GM15510 (cell line): ENCODE results near the gene FILIP1.

Experiments used
- POLR2A ChIP-seq: IDR thresholded peaks from 3 replicates; pipeline ENCODE4 v1.6.1; 2011; ENCODE audit warnings: borderline replicate concordance; ENCODE audit not compliant: insufficient read length; ENCODE audit errors: extremely low read depth

Gene FILIP1

GRCh38 chr6:75493400-75494064, at the start of gene FILIP1:
FILIP1 (minus strand) TSS chr6:75493800; CDS start chr6:75414972, 78,828 bp downstream.
- TF ChIP-seq POLR2A: no peak

GRCh38 chr6:75543311-75543710, 49.7 kb upstream of the FILIP1 start:
- TF ChIP-seq POLR2A: no peak

GRCh38 chr6:75539136-75539535, 45.5 kb upstream of the FILIP1 start:
- TF ChIP-seq POLR2A: no peak

DNA sequence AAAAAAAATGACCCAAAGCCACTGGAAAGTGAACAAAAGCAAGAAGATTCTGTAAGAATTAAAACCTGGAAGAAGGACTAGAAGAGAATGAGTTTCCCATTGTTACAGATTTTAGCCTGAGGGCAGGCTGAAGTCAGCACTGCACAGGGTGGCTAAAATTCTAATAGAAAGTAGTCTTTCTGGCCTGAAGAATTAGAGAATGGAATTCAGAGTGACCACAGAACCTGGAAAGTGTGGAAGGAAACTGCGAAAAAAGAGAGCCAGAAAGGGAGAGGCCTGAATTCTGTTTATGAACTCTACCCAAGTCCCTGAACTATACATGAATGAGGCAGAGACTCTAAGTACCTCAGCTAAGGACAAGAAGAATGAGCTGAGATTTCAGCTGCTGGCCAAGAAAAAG, 38.9 kb upstream of the FILIP1 start:
- no peak for TF ChIP-seq POLR2A

DNA sequence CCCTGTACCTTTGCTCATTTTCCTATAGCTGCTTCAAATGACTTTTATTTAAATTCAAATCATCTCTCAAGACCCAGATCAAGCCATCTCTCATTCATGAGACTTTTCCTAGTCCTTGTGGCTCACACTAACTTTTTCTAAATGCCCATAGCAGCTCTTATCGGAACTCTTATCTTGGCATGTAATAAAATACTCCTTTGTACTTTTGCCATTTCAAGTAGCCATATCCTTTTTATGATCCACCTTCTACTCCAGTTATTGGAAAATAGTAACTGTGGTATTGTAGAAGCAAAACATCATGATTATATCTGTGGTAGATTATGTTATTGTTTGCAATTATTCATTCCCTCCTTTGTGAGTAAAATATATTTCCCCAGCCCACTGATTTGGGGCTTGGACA, 37.6 kb upstream of the FILIP1 start:
- TF ChIP-seq POLR2A: no peak

DNA sequence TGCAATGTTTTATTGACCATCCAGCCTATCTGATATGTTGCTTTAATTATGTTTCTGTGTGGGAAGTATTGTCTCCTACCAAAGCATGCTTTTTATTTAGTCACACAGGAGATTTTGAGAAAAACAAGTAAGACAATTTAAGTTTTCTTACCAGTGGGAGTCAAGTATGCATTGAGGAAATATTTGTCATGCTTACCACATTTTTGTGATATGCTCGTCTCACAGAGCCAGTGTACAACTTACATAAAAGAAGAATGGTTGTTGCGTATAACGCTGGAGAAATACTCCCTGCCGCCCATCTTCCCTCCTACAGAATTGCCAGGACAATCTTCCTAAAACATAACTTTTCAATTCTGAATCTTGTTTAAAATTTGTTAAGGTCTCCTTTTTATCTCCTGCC, 37.1 kb upstream of the FILIP1 start:
- no peak for TF ChIP-seq POLR2A

GRCh38 chr6:75528423-75528822, 34.8 kb upstream of the FILIP1 start:
- TF ChIP-seq POLR2A: no peak

- TF ChIP-seq POLR2A: no peak
These were observed 33.0 kb upstream of the FILIP1 start for GRCh38 chr6:75526502-75527127.

GRCh38 chr6:75525682-75526081, 32.1 kb upstream of the FILIP1 start:
- no peak for TF ChIP-seq POLR2A

DNA sequence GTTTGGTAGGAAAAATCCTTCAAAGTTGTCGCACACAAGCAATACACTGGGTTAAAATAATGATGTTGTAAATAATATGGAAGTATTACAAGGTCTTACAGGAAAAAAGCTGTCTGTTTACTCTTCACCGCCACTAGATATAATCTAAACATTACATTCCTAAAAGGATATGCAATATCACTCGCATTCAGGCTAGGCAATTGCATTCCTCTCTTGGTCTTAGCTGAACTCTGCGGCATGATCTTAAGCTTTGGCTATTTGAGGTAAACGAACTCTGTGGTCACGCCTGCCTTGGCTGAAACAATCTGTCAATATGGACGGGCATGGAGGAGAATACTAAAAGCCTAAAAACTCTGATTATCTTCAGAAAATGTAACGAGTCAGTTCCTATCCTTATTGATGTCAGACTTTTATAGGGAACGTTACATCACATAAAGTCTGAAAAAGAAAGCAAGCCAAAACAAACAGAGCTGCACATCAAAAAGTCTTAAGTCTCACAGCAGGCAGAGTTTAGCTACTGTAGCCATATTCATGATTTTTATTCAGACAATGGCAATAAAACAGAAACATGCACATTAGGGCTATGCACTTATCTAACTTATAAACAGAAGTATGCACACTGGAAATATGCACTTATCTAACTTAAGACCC, 30.8 kb upstream of the FILIP1 start:
- TF ChIP-seq POLR2A: no peak

DNA sequence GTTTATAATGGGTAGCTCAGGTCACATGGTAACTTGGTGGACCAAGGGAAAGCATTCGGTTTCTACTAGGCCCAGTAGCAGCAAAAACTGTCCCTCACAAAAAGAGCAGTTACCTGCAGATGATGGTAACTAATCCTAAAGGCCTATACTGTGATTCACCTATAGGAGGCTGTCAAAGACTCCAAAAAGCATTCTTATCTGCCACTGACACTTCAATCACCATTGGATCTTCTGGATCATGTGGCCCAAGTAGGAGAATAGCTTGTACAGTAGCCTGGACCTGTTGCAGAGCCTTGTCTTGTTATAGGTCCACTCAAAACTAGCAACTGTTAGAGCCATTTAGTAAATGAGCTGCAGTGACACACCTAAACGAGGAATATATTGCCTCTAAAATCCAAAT, 23.2 kb upstream of the FILIP1 start:
- no peak for TF ChIP-seq POLR2A

DNA sequence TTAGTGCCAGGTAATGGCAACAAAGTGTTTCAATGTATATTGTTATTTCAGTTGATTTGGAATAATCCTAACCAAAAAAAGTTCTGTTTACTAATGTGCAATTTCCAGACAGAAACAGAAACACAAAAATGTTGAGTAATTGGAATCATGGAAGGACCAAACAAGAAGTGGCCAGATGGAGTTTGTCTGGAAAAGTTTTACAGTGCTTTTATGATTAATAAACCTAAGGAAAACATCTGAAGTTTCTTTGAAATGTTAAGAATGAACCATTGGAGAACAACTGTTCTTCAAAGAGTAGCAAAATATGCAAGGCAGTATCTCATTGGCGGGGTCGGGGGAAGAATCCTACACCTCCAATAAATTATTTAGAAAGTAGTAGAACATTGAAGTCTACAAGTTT, 19.0 kb upstream of the FILIP1 start:
- no peak for TF ChIP-seq POLR2A

DNA sequence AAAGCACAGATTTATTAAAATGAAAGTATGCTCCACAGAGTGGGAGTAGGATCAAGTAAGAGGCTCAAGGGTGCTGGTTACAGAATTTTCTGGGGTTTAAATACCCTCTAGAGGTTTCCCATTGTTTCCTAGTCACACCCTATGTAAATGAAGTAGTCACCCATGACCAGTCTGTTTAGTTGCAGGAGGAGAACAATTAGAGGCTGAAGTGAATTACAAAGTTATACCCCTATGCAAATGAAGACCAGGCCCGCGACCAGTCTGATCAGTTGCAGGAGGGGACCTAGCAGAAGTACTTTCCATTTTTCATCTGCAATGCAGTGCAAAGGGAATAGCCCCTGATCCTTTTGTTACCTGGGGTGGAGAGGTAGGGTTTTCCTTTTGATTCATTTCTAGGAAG, 11.8 kb upstream of the FILIP1 start:
- no peak for TF ChIP-seq POLR2A

GRCh38 chr6:75504465-75505222, 11.0 kb upstream of the FILIP1 start:
- no peak for TF ChIP-seq POLR2A

- TF ChIP-seq POLR2A: no peak
These were observed 9.7 kb upstream of the FILIP1 start for GRCh38 chr6:75503291-75503690.
